Activated T-cell treated with anti-CD3 and anti-CD28 coated beads for 48 hours (primary cell): ENCODE measurements around the gene MYRIP.
"Not testable (repeated sequence)": the region's sequence is repeated elsewhere in the genome, so short reads cannot be mapped to it uniquely, and the experiment has no call there.

Experiments
- DNase-seq: peaks from one replicate; pipeline ENCODE4 v3.0.0-alpha.2; 2020; ENCODE audit warnings: low read depth

The MYRIP gene

GRCh38 chr3:40237889-40238571 is 428.6 kb downstream of the MYRIP start:
- DNase-seq, result no peak

- DNase-seq, result no peak
These were observed 431.5 kb downstream of the MYRIP start for GRCh38 chr3:40240921-40241320.

- no peak for DNase-seq
These were observed 432.8 kb downstream of the MYRIP start for GRCh38 chr3:40242216-40242615.

GRCh38 chr3:40242638-40243037 is 433.2 kb downstream of the MYRIP start:
- no peak for DNase-seq

GRCh38 chr3:40243056-40243455 is 433.6 kb downstream of the MYRIP start:
- DNase-seq, result no peak

- no peak for DNase-seq
These were observed 438.5 kb downstream of the MYRIP start for GRCh38 chr3:40247714-40248454.

GRCh38 chr3:40248591-40248990 is 439.2 kb downstream of the MYRIP start:
- DNase-seq, result no peak

GRCh38 chr3:40249168-40249567 is 439.8 kb downstream of the MYRIP start:
- DNase-seq, result no peak

- no peak for DNase-seq
These were observed 445.1 kb downstream of the MYRIP start for GRCh38 chr3:40254491-40254890.

- no peak for DNase-seq
These were observed 445.5 kb downstream of the MYRIP start for GRCh38 chr3:40254891-40255290.

GRCh38 chr3:40255532-40255931 is 446.1 kb downstream of the MYRIP start:
- no peak for DNase-seq

GRCh38 chr3:40258064-40258463 is 448.7 kb downstream of the MYRIP start:
- DNase-seq, result no peak

- no peak for DNase-seq
These were observed 449.1 kb downstream of the MYRIP start for GRCh38 chr3:40258555-40258954.

- DNase-seq, result no peak
These were observed 452.9 kb downstream of the MYRIP start for GRCh38 chr3:40262331-40262730.

GRCh38 chr3:40264451-40264850 is 455.0 kb downstream of the MYRIP start:
- DNase-seq, result no peak

- no peak for DNase-seq
These were observed 455.8 kb downstream of the MYRIP start for GRCh38 chr3:40265181-40265580.

GRCh38 chr3:40267937-40268724 is 458.7 kb downstream of the MYRIP start:
- DNase-seq, result no peak

- DNase-seq, result no peak
These were observed 459.6 kb downstream of the MYRIP start for GRCh38 chr3:40268802-40269524.

GRCh38 chr3:40278791-40279190 is 469.4 kb downstream of the MYRIP start:
- no peak for DNase-seq

GRCh38 chr3:40281995-40282394 is 472.6 kb downstream of the MYRIP start:
- no peak for DNase-seq

- DNase-seq, result not testable (repeated sequence)
These were observed 473.6 kb downstream of the MYRIP start for GRCh38 chr3:40283057-40283456.

- no peak for DNase-seq
These were observed 477.8 kb downstream of the MYRIP start for GRCh38 chr3:40287248-40287647.
